GM23248 (cell line): ENCODE results near the gene PDP2. TPM values are rescaled to one million over a fixed set of nuclear protein-coding genes. Genes with fewer than 3 reads are reported as not detected.

ENCODE experiments used
- DNase-seq: peaks from one replicate; pipeline ENCODE4 v3.0.0-alpha.2; 2015
- H2AFZ ChIP-seq: fragments of 200-600 bp; sonication (generic); 2 replicates; pipeline ENCODE4 v1.6.1; 2016; ENCODE audit warnings: antibody characterized with exemption
- H3F3A ChIP-seq: fragments of 200-600 bp; sonication (generic); 2 replicates; pipeline ENCODE4 v1.6.1; 2016; ENCODE audit warnings: mild to moderate bottlenecking, antibody characterized with exemption, mixed run types; ENCODE audit not compliant: insufficient read depth
- H3K27ac ChIP-seq: fragments of 200-600 bp; sonication (generic); 2 replicates; pipeline ENCODE4 v1.5.1; 2016; ENCODE audit warnings: mild to moderate bottlenecking
- H3K27me3 ChIP-seq: fragments of 200-600 bp; sonication (generic); replicated peaks from 2 replicates; pipeline ENCODE4 v1.6.1; 2016; ENCODE audit warnings: mild to moderate bottlenecking; ENCODE audit not compliant: insufficient read depth
- H3K36me3 ChIP-seq: fragments of 200-600 bp; sonication (generic); 2 replicates; pipeline ENCODE4 v1.6.1; 2016; ENCODE audit warnings: low read depth, mild to moderate bottlenecking
- H3K4me1 ChIP-seq: fragments of 200-600 bp; sonication (generic); 2 replicates; pipeline ENCODE4 v1.6.1; 2016; ENCODE audit warnings: mild to moderate bottlenecking; ENCODE audit not compliant: insufficient read depth
- H3K4me2 ChIP-seq: fragments of 200-600 bp; sonication (generic); one replicate; pipeline ENCODE4 v1.6.1; 2016; ENCODE audit warnings: mild to moderate bottlenecking; ENCODE audit not compliant: unreplicated experiment
- H3K4me3 ChIP-seq: fragments of 200-600 bp; sonication (generic); 2 replicates; pipeline ENCODE4 v1.5.1; 2016; ENCODE audit warnings: mild to moderate bottlenecking
- H3K79me2 ChIP-seq: fragments of 200-600 bp; sonication (generic); 2 replicates; pipeline ENCODE4 v1.6.1; 2016; ENCODE audit warnings: mild to moderate bottlenecking; ENCODE audit not compliant: insufficient read depth
- H3K9ac ChIP-seq: fragments of 200-600 bp; sonication (generic); 2 replicates; pipeline ENCODE4 v1.6.1; 2016; ENCODE audit warnings: mild to moderate bottlenecking
- H3K9me2 ChIP-seq: fragments of 200-600 bp; sonication (generic); 2 replicates; pipeline ENCODE4 v1.6.1; 2016; ENCODE audit warnings: mixed run types, mild to moderate bottlenecking, moderate library complexity; ENCODE audit not compliant: insufficient read depth
- H3K9me3 ChIP-seq: fragments of 200-600 bp; sonication (generic); one replicate; pipeline ENCODE4 v1.6.1; 2017; ENCODE audit warnings: low read depth
- H4K20me1 ChIP-seq: fragments of 200-600 bp; sonication (generic); 2 replicates; pipeline ENCODE4 v1.6.0; 2016; ENCODE audit not compliant: insufficient read depth
- EZH2 ChIP-seq: fragments of 200-600 bp; sonication (generic); IDR thresholded peaks from 2 replicates; pipeline ENCODE4 v1.6.1; 2018; ENCODE audit warnings: antibody characterized with exemption, mild to moderate bottlenecking; ENCODE audit not compliant: insufficient read depth, poor library complexity, severe bottlenecking
- EZH2phosphoT487 ChIP-seq: fragments of 200-600 bp; sonication (generic); IDR thresholded peaks from 2 replicates; pipeline ENCODE4 v1.6.1; 2018; ENCODE audit warnings: antibody characterized with exemption, moderate library complexity, mild to moderate bottlenecking, low read depth; ENCODE audit not compliant: insufficient read depth
- WGBS, 2 experiments: methylation state at CpG; one replicate each; pipeline ENCODE4 v1.1.6; 2015 to 2017; ENCODE audit warnings: low lambda C conversion rate in 2 of 2, low coverage in 1 of 2; ENCODE audit errors: missing lambda C conversion rate in 2 of 2; 5-methylcytosine and 5-hydroxymethylcytosine counted together
- in situ Hi-C: fragments of 300-500 bp; cut with MboI; formaldehyde crosslinking; loops from 2 replicates; pipeline ENCODE4 v1.15.0; 2020
- polyA plus RNA-seq: library from polyadenylated mRNA; unstranded; fragments of >200 nt; fragmentation: Nextera tagmentation; extraction: Ambion mirVana; gene quantifications from 2 replicates; pipeline ENCODE4 v1.2.1, GENCODE V29; 2016
- total RNA-seq: library from RNA; depleted of rRNA; stranded (reverse); fragments of >200 nt; shearing (Covaris generic); gene quantifications from 2 replicates; pipeline ENCODE4 v1.2.3, GENCODE V29; 2014; rRNA removed

PDP2 gene
- total and polyA plus RNA-seq, 2 experiments from 2014 or later, result 3.3 to 3.9 TPM

- Histone ChIP-seq H4K20me1 (no peaks in the 10 kb centered on the region; the same call in 1 of the 2 replicates), H3K9me3 (no peaks in the 10 kb centered on the region), H3K27ac (no peak overlapping the region), H3F3A (no peaks in the 10 kb centered on the region), H3K4me1 (peaks cover 14% of the 10 kb centered on the region; the same call in 1 of the 2 replicates), H3K36me3 (peaks cover 6% of the 10 kb centered on the region; the same call in 1 of the 2 replicates), H3K27me3 (no peaks in the 10 kb centered on the region), H3K9me2 (no peaks in the 10 kb centered on the region), H3K4me3 (no peak overlapping the region), H3K79me2 (peaks cover 48% of the 10 kb centered on the region), H3K9ac (no peak overlapping the region), H3K4me2 (no peak overlapping the region), H2AFZ (no peak overlapping the region)
- WGBS, 2 experiments, result 89 to 93% methylated on average over 4 of the region's 4 CpGs
- DNase-seq, result no peak
- in situ Hi-C loops, result no loop called here
- TF ChIP-seq EZH2 (no peak), EZH2phosphoT487 (no peak)
Measured at GRCh38 chr16:66936889-66937554, 56.7 kb downstream of the PDP2 start.

- no peak overlapping the region for H2AFZ ChIP-seq
- DNase-seq, result no peak
- no peaks in the 10 kb centered on the region; the same call in 1 of the 2 replicates for H4K20me1 ChIP-seq
- in situ Hi-C loops, result no loop called here
- peaks cover 7% of the 10 kb centered on the region; the same call in 1 of the 2 replicates for H3K36me3 ChIP-seq
- TF ChIP-seq EZH2, result no peak
- no peak for TF ChIP-seq EZH2phosphoT487
- H3K27ac ChIP-seq, result no peak overlapping the region
- 92 to 99% methylated on average over 10 of the region's 10 CpGs for WGBS, 2 experiments
- peaks cover 11% of the 10 kb centered on the region; the same call in 1 of the 2 replicates for H3K4me1 ChIP-seq
- H3K27me3 ChIP-seq, result no peaks in the 10 kb centered on the region
- peaks cover 47% of the 10 kb centered on the region for H3K79me2 ChIP-seq
- no peak overlapping the region for H3K4me2 ChIP-seq
- H3K9ac ChIP-seq, result no peak overlapping the region
- no peak overlapping the region for H3K4me3 ChIP-seq
- H3F3A ChIP-seq, result no peaks in the 10 kb centered on the region
- H3K9me3 ChIP-seq, result no peaks in the 10 kb centered on the region
- H3K9me2 ChIP-seq, result no peaks in the 10 kb centered on the region
Measured at GRCh38 chr16:66937725-66938337, 57.5 kb downstream of the PDP2 start.

- Histone ChIP-seq H3K9ac (no peak overlapping the region), H3K9me3 (no peaks in the 10 kb centered on the region), H3F3A (no peaks in the 10 kb centered on the region), H3K79me2 (peaks cover 34% of the 10 kb centered on the region), H3K4me2 (no peak overlapping the region), H4K20me1 (no peaks in the 10 kb centered on the region; the same call in 1 of the 2 replicates), H2AFZ (no peak overlapping the region), H3K9me2 (no peaks in the 10 kb centered on the region), H3K4me1 (0 out of 2 replicates have a peak, but pooled peaks cover 3% of the 10 kb centered on the region), H3K36me3 (peaks cover 7% of the 10 kb centered on the region; the same call in 1 of the 2 replicates), H3K27ac (no peak overlapping the region), H3K27me3 (no peaks in the 10 kb centered on the region), H3K4me3 (no peak overlapping the region)
- DNase-seq, result no peak
- in situ Hi-C loops, result no loop called here
- no peak for TF ChIP-seq EZH2phosphoT487
- TF ChIP-seq EZH2, result no peak
Measured at GRCh38 chr16:66939366-66939765, 59.1 kb downstream of the PDP2 start.

- Histone ChIP-seq H3K9ac (no peak overlapping the region), H3K4me1 (0 out of 2 replicates have a peak, but pooled peaks cover 3% of the 10 kb centered on the region), H3K9me2 (no peaks in the 10 kb centered on the region), H3K4me2 (no peak overlapping the region), H3K79me2 (peaks cover 25% of the 10 kb centered on the region), H3K27me3 (no peaks in the 10 kb centered on the region), H2AFZ (no peak overlapping the region), H3K36me3 (peaks cover 7% of the 10 kb centered on the region; the same call in 1 of the 2 replicates), H3K27ac (no peak overlapping the region), H3F3A (no peaks in the 10 kb centered on the region), H3K9me3 (no peaks in the 10 kb centered on the region), H3K4me3 (no peak overlapping the region), H4K20me1 (no peaks in the 10 kb centered on the region; the same call in 1 of the 2 replicates)
- no peak for TF ChIP-seq EZH2phosphoT487
- TF ChIP-seq EZH2, result no peak
- in situ Hi-C loops, result no loop called here
- no peak for DNase-seq
- WGBS, 2 experiments, result 86 to 89% methylated on average over 15 to 16 of the region's 16 CpGs
Measured at GRCh38 chr16:66940236-66940635, 59.9 kb downstream of the PDP2 start.

Other genes starting within 250 kb of the PDP2 start
- 19.5 and 21.1 TPM in 2 replicates for gene CMTM4, start 183.8 kb upstream of the PDP2 start, total RNA-seq
- gene CMTM4, start 183.8 kb upstream of the PDP2 start, polyA plus RNA-seq, result 3.2 and 3.5 TPM in 2 replicates
- 80.6 and 89.2 TPM in 2 replicates for gene DYNC1LI2, start 128.9 kb upstream of the PDP2 start, total RNA-seq
- gene DYNC1LI2, start 128.9 kb upstream of the PDP2 start, polyA plus RNA-seq, result 173 TPM in 2 replicates
- gene TERB1, start 78.9 kb upstream of the PDP2 start, total RNA-seq, result not detected in 2 replicates
- not detected in 2 replicates for gene TERB1, start 78.9 kb upstream of the PDP2 start, polyA plus RNA-seq
- gene NAE1, start 49.5 kb upstream of the PDP2 start, total RNA-seq, result 92.5 and 106 TPM in 2 replicates
- 86.3 and 90.1 TPM in 2 replicates for gene NAE1, start 49.5 kb upstream of the PDP2 start, polyA plus RNA-seq
- 0.65 TPM in 1 of 2 replicates, not detected in the other for gene CA7, start 36.1 kb upstream of the PDP2 start, total RNA-seq
- not detected in 2 replicates for gene CA7, start 36.1 kb upstream of the PDP2 start, polyA plus RNA-seq
- not detected in 2 replicates for gene CDH16, start 38.4 kb downstream of the PDP2 start, total RNA-seq
- gene CDH16, start 38.4 kb downstream of the PDP2 start, polyA plus RNA-seq, result not detected in 2 replicates
- 0.22 and 1.1 TPM in 2 replicates for gene RRAD, start 45.0 kb downstream of the PDP2 start, total RNA-seq
- gene RRAD, start 45.0 kb downstream of the PDP2 start, polyA plus RNA-seq, result 0.70 and 0.76 TPM in 2 replicates
- gene CIAO2B, start 53.9 kb downstream of the PDP2 start, total RNA-seq, result 76.1 and 111 TPM in 2 replicates
- 173 and 182 TPM in 2 replicates for gene CIAO2B, start 53.9 kb downstream of the PDP2 start, polyA plus RNA-seq
- 32.3 and 46.8 TPM in 2 replicates for gene CES2, start 55.0 kb downstream of the PDP2 start, total RNA-seq
- gene CES2, start 55.0 kb downstream of the PDP2 start, polyA plus RNA-seq, result 33.9 and 37.6 TPM in 2 replicates
- gene CES3, start 80.8 kb downstream of the PDP2 start, total RNA-seq, result not detected in 2 replicates
- gene CES3, start 80.8 kb downstream of the PDP2 start, polyA plus RNA-seq, result not detected in 2 replicates
- 4.6 and 5.0 TPM in 2 replicates for gene CES4A, start 108.1 kb downstream of the PDP2 start, total RNA-seq
- gene CES4A, start 108.1 kb downstream of the PDP2 start, polyA plus RNA-seq, result 2.6 and 4.5 TPM in 2 replicates
- gene CBFB, start 148.6 kb downstream of the PDP2 start, total RNA-seq, result 53.3 and 63.2 TPM in 2 replicates
- 52.3 and 56.1 TPM in 2 replicates for gene CBFB, start 148.6 kb downstream of the PDP2 start, polyA plus RNA-seq
- gene PHAF1, start 229.4 kb downstream of the PDP2 start, total RNA-seq, result 22.3 and 24.4 TPM in 2 replicates
- gene PHAF1, start 229.4 kb downstream of the PDP2 start, polyA plus RNA-seq, result 14.3 and 15.2 TPM in 2 replicates